ENCODE results near the gene CAMTA1. TPM values are rescaled to one million over a fixed set of nuclear protein-coding genes. Genes with fewer than 3 reads are reported as not detected.

CAMTA1 gene
- polyA plus RNA-seq, 1 donor from 2014 or later, result 162 TPM

GRCh38 chr1:7463526-7463925 lies 678.3 kb downstream of the CAMTA1 start:
- no peak overlapping the region for H3K4me3 ChIP-seq (ENCODE audit: low read length)
- TF ChIP-seq, protein P1, sequence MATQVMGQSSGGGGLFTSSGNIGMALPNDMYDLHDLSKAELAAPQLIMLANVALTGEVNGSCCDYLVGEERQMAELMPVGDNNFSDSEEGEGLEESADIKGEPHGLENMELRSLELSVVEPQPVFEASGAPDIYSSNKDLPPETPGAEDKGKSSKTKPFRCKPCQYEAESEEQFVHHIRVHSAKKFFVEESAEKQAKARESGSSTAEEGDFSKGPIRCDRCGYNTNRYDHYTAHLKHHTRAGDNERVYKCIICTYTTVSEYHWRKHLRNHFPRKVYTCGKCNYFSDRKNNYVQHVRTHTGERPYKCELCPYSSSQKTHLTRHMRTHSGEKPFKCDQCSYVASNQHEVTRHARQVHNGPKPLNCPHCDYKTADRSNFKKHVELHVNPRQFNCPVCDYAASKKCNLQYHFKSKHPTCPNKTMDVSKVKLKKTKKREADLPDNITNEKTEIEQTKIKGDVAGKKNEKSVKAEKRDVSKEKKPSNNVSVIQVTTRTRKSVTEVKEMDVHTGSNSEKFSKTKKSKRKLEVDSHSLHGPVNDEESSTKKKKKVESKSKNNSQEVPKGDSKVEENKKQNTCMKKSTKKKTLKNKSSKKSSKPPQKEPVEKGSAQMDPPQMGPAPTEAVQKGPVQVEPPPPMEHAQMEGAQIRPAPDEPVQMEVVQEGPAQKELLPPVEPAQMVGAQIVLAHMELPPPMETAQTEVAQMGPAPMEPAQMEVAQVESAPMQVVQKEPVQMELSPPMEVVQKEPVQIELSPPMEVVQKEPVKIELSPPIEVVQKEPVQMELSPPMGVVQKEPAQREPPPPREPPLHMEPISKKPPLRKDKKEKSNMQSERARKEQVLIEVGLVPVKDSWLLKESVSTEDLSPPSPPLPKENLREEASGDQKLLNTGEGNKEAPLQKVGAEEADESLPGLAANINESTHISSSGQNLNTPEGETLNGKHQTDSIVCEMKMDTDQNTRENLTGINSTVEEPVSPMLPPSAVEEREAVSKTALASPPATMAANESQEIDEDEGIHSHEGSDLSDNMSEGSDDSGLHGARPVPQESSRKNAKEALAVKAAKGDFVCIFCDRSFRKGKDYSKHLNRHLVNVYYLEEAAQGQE (IDR thresholded peaks at IDR 0.05; ENCODE audit: borderline replicate concordance), result no peak
- TF ChIP-seq TAF1 (IDR thresholded peaks at IDR 0.05; ENCODE audit: low read depth), result no peak
- TF ChIP-seq EP300 (conservative IDR thresholded peaks at IDR 0.05; ENCODE audit: poor library complexity, severe bottlenecking), result no peak
- no peak for TF ChIP-seq EZH2 (IDR thresholded peaks at IDR 0.05; ENCODE audit: borderline replicate concordance, insufficient read depth, low read length, poor library complexity, severe bottlenecking)
- no peak for TF ChIP-seq POLR2AphosphoS5 (IDR thresholded peaks at IDR 0.05)
- TF ChIP-seq MXI1 (conservative IDR thresholded peaks at IDR 0.05; ENCODE audit: poor library complexity, severe bottlenecking), result no peak
- no peak for TF ChIP-seq CTCF (IDR thresholded peaks at IDR 0.05; ENCODE audit: poor library complexity, severe bottlenecking)
- TF ChIP-seq RAD21 (conservative IDR thresholded peaks at IDR 0.05), result no peak
- no peak for TF ChIP-seq SMC3 (conservative IDR thresholded peaks at IDR 0.05; ENCODE audit: poor library complexity)

DNA sequence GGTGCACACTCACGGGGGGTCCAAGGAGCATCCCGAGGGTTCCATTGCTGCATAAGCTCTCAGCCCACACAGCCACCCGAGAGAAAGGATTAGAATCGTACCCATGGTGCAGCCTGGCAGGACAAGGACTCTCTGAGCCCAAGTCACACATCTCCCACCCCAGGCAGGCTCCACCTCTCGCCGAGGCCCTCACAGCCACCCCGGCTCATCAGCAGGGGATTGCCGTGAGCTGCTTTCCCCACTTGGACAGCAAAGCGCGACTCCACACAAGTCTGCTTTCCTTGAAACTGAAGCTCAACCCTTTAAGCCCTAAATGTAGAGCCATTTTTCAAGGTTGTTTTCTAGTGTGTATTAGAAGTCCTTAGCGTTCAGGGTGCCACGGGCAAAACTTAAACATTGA lies 679.5 kb downstream of the CAMTA1 start:
- Histone ChIP-seq H3K27me3 (ENCODE audit: insufficient read depth, low read depth, low read length) (no peaks in the 10 kb centered on the region), H3K9ac (ENCODE audit: low read length) (no peak overlapping the region), H3K4me2 (ENCODE audit: low read length) (no peak overlapping the region), H3K36me3 (ENCODE audit: insufficient read depth, low read length) (no peaks in the 10 kb centered on the region), H4K20me1 (ENCODE audit: insufficient read depth) (no peaks in the 10 kb centered on the region), H3K9me2 (ENCODE audit: insufficient read depth, low read length) (no peaks in the 10 kb centered on the region), H3K79me2 (replicated peaks; ENCODE audit: insufficient read depth, low read length) (no peaks in the 10 kb centered on the region), H3F3A (ENCODE audit: insufficient read depth, low read length, poor library complexity, severe bottlenecking) (no peaks in the 10 kb centered on the region), H3K27ac (ENCODE audit: low read length) (no peak overlapping the region), H3K9me3 (ENCODE audit: low read length) (no peaks in the 10 kb centered on the region), H2AFZ (ENCODE audit: low read depth, low read length) (no peak overlapping the region), H3K4me3 (ENCODE audit: low read length) (no peak overlapping the region)
- TF ChIP-seq EZH2 (IDR thresholded peaks at IDR 0.05; ENCODE audit: borderline replicate concordance, insufficient read depth, low read length, poor library complexity, severe bottlenecking) (no peak), TAF1 (IDR thresholded peaks at IDR 0.05; ENCODE audit: low read depth) (no peak), RAD21 (conservative IDR thresholded peaks at IDR 0.05) (no peak), MXI1 (conservative IDR thresholded peaks at IDR 0.05; ENCODE audit: poor library complexity, severe bottlenecking) (no peak), CTCF (IDR thresholded peaks at IDR 0.05; ENCODE audit: poor library complexity, severe bottlenecking) (no peak), POLR2AphosphoS5 (IDR thresholded peaks at IDR 0.05) (no peak), EP300 (conservative IDR thresholded peaks at IDR 0.05; ENCODE audit: poor library complexity, severe bottlenecking) (no peak), SMC3 (conservative IDR thresholded peaks at IDR 0.05; ENCODE audit: poor library complexity) (no peak)
- TF ChIP-seq, protein P1 (IDR thresholded peaks at IDR 0.05; ENCODE audit: borderline replicate concordance), result no peak

More at GRCh38 chr1:7463526-7463925, 678.3 kb downstream of the CAMTA1 start:
- Histone ChIP-seq H3K4me2 (ENCODE audit: low read length) (no peak overlapping the region), H3K9me2 (ENCODE audit: insufficient read depth, low read length) (no peaks in the 10 kb centered on the region), H4K20me1 (ENCODE audit: insufficient read depth) (no peaks in the 10 kb centered on the region), H3F3A (ENCODE audit: insufficient read depth, low read length, poor library complexity, severe bottlenecking) (no peaks in the 10 kb centered on the region), H3K27me3 (ENCODE audit: insufficient read depth, low read depth, low read length) (no peaks in the 10 kb centered on the region), H2AFZ (ENCODE audit: low read depth, low read length) (no peak overlapping the region), H3K27ac (ENCODE audit: low read length) (no peak overlapping the region), H3K79me2 (replicated peaks; ENCODE audit: insufficient read depth, low read length) (no peaks in the 10 kb centered on the region), H3K36me3 (ENCODE audit: insufficient read depth, low read length) (no peaks in the 10 kb centered on the region), H3K9ac (ENCODE audit: low read length) (no peak overlapping the region), H3K9me3 (ENCODE audit: low read length) (no peaks in the 10 kb centered on the region)

All from neural cell (in vitro differentiated cells).